Mesothelial cell of epicardium (in vitro differentiated cells): ENCODE results near the gene EMP2. TPM values are rescaled to one million over a fixed set of nuclear protein-coding genes. Genes with fewer than 3 reads are reported as not detected.

ENCODE experiments used
- DNase-seq, 2 experiments: peaks; one replicate each; pipeline ENCODE4 v3.0.0; 2021; ENCODE audit warnings: low spot score in 2 of 2; ENCODE audit not compliant: unreplicated experiment in 2 of 2
- H3K27ac Mint-ChIP-seq: 2 replicates; pipeline ENCODE4 v1.8.0; 2021; ENCODE audit warnings: mixed read lengths
- H3K27me3 Mint-ChIP-seq: 2 replicates; pipeline ENCODE4 v1.8.0; 2021; ENCODE audit warnings: low read depth, mixed read lengths
- H3K36me3 Mint-ChIP-seq: 2 replicates; pipeline ENCODE4 v1.8.0; 2021; ENCODE audit warnings: mixed read lengths
- H3K4me1 Mint-ChIP-seq: 2 replicates; pipeline ENCODE4 v1.8.0; 2021; ENCODE audit warnings: mixed read lengths
- H3K4me3 Mint-ChIP-seq: 2 replicates; pipeline ENCODE4 v1.8.0; 2021; ENCODE audit warnings: mild to moderate bottlenecking, moderate library complexity, mixed read lengths
- H3K9me3 Mint-ChIP-seq: 2 replicates; pipeline ENCODE4 v1.8.0; 2021; ENCODE audit warnings: mixed read lengths
- CTCF ChIP-seq: fragments of 200-600 bp; sonication (generic); IDR thresholded peaks from one replicate; pipeline ENCODE4 v1.5.0; 2021; ENCODE audit warnings: antibody characterized with exemption; ENCODE audit not compliant: unreplicated experiment
- total RNA-seq: library from RNA; stranded (reverse); gene quantifications from 3 replicates; pipeline ENCODE4 v1.2.1, GENCODE V29; 2021

The EMP2 gene
- total RNA-seq, 1 donor from 2014 or later, result 53.8 TPM

GRCh38 chr16:10599626-10600025 lies 19.2 kb upstream of the EMP2 start:
- Mint-ChIP-seq H3K9me3 (peaks cover 3% of the 10 kb centered on the region), H3K4me1 (peaks cover 19% of the 10 kb centered on the region), H3K27ac (no peak overlapping the region), H3K4me3 (no peak overlapping the region), H3K36me3 (no peaks in the 10 kb centered on the region), H3K27me3 (no peaks in the 10 kb centered on the region)
- no peak for TF ChIP-seq CTCF
- no peak for DNase-seq

- no peaks in the 10 kb centered on the region for H3K27me3 Mint-ChIP-seq
- DNase-seq, result no peak
- no peak for TF ChIP-seq CTCF
- no peak overlapping the region for H3K27ac Mint-ChIP-seq
- H3K4me3 Mint-ChIP-seq, result no peak overlapping the region
- H3K9me3 Mint-ChIP-seq, result no peaks in the 10 kb centered on the region
- peaks cover 19% of the 10 kb centered on the region for H3K4me1 Mint-ChIP-seq
- no peaks in the 10 kb centered on the region for H3K36me3 Mint-ChIP-seq
These were observed 17.8 kb upstream of the EMP2 start for GRCh38 chr16:10598157-10598556.

GRCh38 chr16:10597187-10597601 lies 16.8 kb upstream of the EMP2 start:
- no peak overlapping the region for H3K27ac Mint-ChIP-seq
- H3K4me1 Mint-ChIP-seq, result peaks cover 15% of the 10 kb centered on the region
- DNase-seq, result no peak
- H3K4me3 Mint-ChIP-seq, result no peak overlapping the region
- no peaks in the 10 kb centered on the region for H3K27me3 Mint-ChIP-seq
- no peaks in the 10 kb centered on the region for H3K9me3 Mint-ChIP-seq
- no peak for TF ChIP-seq CTCF
- no peaks in the 10 kb centered on the region for H3K36me3 Mint-ChIP-seq

DNA sequence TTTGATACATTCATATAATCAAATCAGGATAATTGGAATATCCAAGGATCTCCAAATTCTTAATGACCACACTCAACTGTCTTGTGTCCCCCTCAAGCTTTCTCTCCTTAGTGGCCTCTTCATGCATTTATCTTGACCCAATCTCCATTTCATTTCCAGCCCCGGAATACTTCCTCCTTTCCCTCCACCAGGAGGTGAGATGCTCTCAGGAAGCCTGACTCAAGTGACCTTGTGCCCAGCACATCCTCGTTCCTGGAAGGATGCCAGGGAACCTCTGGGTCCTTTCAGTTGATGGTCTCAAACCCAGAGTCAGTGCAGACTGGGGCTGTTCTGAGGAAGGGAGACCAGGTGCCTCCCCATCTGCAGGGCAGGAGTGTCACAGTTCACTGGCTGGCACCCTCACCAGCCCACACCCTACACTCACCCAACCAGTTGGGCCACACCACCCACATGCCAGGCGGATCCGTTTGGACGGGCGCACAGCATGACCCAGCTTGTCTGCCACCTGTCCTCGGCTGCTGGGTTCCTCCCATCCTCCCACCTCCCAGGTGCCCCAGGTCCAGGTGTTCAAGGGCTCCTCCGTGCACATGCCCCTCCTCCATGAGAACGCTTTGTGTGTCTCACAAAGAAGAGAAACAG lies 14.0 kb upstream of the EMP2 start:
- Mint-ChIP-seq H3K4me1 (no peaks in the 10 kb centered on the region), H3K9me3 (no peaks in the 10 kb centered on the region), H3K4me3 (no peak overlapping the region), H3K36me3 (no peaks in the 10 kb centered on the region), H3K27me3 (peaks cover 2% of the 10 kb centered on the region), H3K27ac (no peak overlapping the region)
- DNase-seq, result no peak
- no peak for TF ChIP-seq CTCF

- no peak overlapping the region for H3K4me3 Mint-ChIP-seq
- peaks cover 2% of the 10 kb centered on the region for H3K27me3 Mint-ChIP-seq
- no peaks in the 10 kb centered on the region for H3K36me3 Mint-ChIP-seq
- TF ChIP-seq CTCF, result no peak
- H3K27ac Mint-ChIP-seq, result no peak overlapping the region
- H3K9me3 Mint-ChIP-seq, result no peaks in the 10 kb centered on the region
- no peaks in the 10 kb centered on the region for H3K4me1 Mint-ChIP-seq
- DNase-seq, result no peak
These were observed 12.2 kb upstream of the EMP2 start for GRCh38 chr16:10592611-10593010.

GRCh38 chr16:10590342-10590741 lies 9.9 kb upstream of the EMP2 start:
- TF ChIP-seq CTCF, result no peak
- H3K4me3 Mint-ChIP-seq, result no peak overlapping the region
- peaks cover 5% of the 10 kb centered on the region for H3K4me1 Mint-ChIP-seq
- no peaks in the 10 kb centered on the region for H3K9me3 Mint-ChIP-seq
- peaks cover 2% of the 10 kb centered on the region for H3K27me3 Mint-ChIP-seq
- DNase-seq, result no peak
- no peak overlapping the region for H3K27ac Mint-ChIP-seq
- no peaks in the 10 kb centered on the region for H3K36me3 Mint-ChIP-seq
